Left lobe of liver (tissue), 2 donors: ENCODE data around the gene PAPSS2. TPM values are rescaled to one million over a fixed set of nuclear protein-coding genes. Genes with fewer than 3 reads are reported as not detected.
"Not testable (repeated sequence)": the region's sequence is repeated elsewhere in the genome, so short reads cannot be mapped to it uniquely, and the experiment has no call there.

Experiments
- ATAC-seq: fragments of 200-7000 bp; cut with Tn5 transposase; one replicate; pipeline ENCODE4 v1.9.1; 2020; ENCODE audit warnings: mild to moderate bottlenecking, moderate library complexity
- DNase-seq: peaks from one replicate; pipeline ENCODE4 v3.0.0-alpha.2; 2020; ENCODE audit warnings: low spot score
- total RNA-seq: library from RNA; stranded (reverse); gene quantifications from one replicate; pipeline ENCODE4 v1.2.1, GENCODE V29; 2021
- donor health status: DM: no; HTN: no; CAD: no; lungs with moderate emphysema.
- donor health status: DM: no; HTN: yes; CAD: no.

Gene PAPSS2
- total RNA-seq, 1 donor from 2014 or later = 120 TPM

GRCh38 chr10:87700031-87700796, 40.5 kb downstream of the PAPSS2 start:
- ATAC-seq (no peak), DNase-seq (no peak)

DNA sequence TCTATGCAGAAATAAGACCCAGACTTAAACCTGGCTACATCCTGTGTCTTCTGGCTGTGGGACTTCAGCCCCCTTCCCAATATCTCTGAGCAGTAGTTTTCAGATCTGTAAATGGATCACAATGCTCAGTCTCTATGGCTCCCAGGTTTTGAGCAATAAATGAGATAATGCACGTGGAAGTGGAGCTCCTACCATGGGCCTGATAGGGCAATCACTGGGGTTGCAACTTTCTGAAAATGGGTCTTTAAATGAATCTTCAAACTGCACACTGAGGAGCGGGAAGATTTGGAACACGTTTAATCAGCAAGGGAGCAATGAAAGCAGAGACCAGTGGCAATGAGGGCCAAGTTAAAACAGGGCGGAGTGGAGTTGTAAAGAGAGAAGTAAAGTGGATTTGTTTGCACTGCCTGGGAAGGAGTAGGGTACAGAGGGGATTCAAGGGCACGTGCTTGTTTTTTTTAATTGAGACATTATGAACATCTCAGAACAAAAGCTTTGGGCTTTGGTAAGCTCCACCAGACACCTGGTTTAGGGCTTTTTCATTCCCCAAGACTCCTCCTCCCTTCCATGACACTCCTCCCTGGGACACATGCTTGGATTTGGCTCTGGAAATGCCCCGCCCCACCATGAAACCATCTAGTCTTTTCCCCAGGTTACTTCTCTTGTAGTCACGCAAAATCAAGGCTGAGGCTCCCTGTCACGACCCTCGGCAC, 42.7 kb downstream of the PAPSS2 start:
- ATAC-seq = peak; percentile 63
- DNase-seq = no peak

- ATAC-seq = peak; percentile 86
- DNase-seq = peak; percentile 93
These were observed 43.3 kb downstream of the PAPSS2 start for GRCh38 chr10:87702973-87703294.

GRCh38 chr10:87703771-87704170, 44.1 kb downstream of the PAPSS2 start:
- ATAC-seq (peak; percentile 1), DNase-seq (no peak)

- DNase-seq = no peak
- no peak for ATAC-seq
These were observed 45.7 kb downstream of the PAPSS2 start for GRCh38 chr10:87705339-87705738.

DNA sequence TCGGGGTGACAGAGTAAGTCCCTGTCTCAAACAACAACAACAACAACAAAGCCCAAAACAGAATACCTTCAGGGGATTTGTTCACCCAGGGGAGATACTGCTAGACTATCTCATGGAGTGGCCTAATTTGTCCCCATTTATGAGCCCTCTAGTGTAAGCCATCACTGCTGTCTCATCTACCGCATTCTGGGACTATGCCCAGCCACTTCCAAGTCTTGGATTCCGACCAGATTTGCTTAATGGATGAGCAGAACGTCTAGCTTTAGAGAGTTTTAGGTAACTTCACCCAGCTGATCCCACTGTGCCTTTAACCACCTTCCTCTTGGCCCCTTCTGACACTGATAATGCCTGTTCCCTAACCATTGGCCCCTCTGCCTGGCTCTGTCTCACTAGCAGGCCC, 47.1 kb downstream of the PAPSS2 start:
- ATAC-seq = peak; percentile 26

GRCh38 chr10:87707254-87707653, 47.6 kb downstream of the PAPSS2 start:
- ATAC-seq = no peak
- no peak for DNase-seq

More for the DNA sequence above, 47.1 kb downstream of the PAPSS2 start:
- DNase-seq = peak; percentile 56

DNA sequence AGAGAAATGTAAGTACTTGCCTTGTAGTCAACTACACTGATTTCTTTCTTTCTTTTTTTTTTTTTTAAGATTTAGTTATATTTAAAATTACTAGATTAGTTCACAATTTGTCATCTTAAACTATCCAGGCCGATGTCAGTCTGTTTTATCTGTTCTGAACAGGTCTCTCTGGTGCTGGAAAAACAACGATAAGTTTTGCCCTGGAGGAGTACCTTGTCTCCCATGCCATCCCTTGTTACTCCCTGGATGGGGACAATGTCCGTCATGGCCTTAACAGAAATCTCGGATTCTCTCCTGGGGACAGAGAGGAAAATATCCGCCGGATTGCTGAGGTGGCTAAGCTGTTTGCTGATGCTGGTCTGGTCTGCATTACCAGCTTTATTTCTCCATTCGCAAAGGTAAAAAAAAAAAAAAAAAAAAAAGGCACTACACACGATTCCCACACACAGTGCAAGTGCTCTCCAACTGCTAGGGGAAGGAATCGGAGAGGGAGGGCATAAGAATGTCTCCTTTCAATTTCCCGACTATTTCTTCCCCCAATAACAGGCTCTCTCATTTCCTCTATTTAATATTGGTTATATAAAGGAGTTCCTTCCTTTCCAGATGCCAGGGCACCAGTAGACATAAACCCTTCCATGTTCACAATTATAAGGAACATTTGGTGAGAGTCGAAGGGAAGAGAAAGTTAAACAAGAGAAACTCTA, 53.4 kb downstream of the PAPSS2 start:
- DNase-seq (no peak), ATAC-seq (no peak)

DNA sequence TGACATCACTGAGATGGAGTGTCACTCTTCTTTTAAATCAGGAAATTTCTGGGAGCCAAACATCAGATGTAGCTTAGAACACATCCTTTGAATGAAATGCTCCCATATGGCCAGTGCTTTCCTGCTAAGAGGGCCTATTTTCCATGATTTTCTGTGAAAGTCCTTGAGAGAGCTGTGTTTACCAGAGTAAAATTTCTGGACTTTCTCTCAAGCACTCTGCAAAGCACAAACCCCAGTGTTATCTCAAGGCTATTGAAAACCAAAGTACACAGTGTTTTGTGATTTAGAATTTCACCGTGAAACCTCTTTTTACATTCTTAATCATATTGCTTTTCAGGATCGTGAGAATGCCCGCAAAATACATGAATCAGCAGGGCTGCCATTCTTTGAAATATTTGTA, 54.0 kb downstream of the PAPSS2 start:
- DNase-seq (no peak), ATAC-seq (no peak)

DNA sequence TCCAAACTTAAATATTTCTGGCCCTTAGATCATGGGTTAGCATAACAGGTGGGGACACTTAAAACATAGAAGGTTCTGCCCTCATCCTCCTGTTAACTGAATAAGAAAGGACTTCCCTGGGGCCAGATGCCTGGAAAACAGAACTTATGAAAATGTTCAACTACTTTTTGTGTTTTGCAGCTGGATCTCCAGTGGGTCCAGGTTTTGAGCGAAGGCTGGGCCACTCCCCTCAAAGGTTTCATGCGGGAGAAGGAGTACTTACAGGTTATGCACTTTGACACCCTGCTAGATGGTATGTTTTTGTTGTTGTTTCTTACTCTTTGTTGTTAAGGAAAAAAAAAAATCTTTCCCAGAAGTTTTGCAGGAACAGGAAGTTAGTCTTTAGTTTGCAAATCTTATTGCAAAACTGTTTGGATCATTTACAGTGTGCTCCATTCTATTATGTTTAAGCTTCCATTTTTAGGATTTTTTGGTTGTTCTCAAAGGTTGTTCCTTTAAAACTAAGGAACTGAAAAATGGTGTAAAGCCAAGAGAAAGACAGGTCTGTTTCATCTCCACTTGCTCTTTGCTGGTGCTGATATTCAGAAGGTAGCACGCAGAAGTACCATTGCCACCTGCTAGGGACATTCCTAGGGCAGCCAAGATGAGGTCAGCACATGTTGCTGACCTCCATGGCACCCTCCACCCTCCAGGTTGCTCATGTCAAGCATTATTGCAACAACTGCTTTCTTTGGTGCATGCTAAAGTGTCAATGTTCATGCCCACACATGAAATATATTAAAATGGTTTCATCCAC, 56.1 kb downstream of the PAPSS2 start:
- ATAC-seq = peak; percentile 56
- no peak for DNase-seq

GRCh38 chr10:87716348-87716670, 56.6 kb downstream of the PAPSS2 start:
- ATAC-seq = no peak
- DNase-seq = no peak

GRCh38 chr10:87720665-87721064, 61.0 kb downstream of the PAPSS2 start:
- DNase-seq (no peak), ATAC-seq (no peak)

DNA sequence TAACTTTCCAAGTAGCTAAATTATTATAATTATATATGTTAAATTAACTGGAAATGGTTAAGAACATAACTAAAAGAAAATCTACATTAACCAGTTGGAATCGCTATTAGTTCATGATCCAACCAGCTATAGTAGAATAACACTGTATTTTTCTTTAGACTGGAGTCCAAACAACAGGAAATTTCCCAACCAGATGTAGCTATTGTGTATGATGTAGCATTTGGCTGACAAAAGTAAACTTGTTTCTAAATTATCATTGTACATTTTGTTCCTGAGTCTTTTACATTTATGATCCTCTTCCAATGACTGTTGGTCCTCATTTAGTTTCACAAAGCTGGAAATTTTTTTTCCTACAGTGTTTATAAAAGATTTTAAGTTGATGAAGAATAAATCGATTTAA, 62.1 kb downstream of the PAPSS2 start:
- no peak for DNase-seq
- no peak for ATAC-seq

GRCh38 chr10:87722716-87723115, 63.0 kb downstream of the PAPSS2 start:
- no peak for ATAC-seq

GRCh38 chr10:87723500-87723899, 63.8 kb downstream of the PAPSS2 start:
- ATAC-seq (no peak), DNase-seq (no peak)

More at GRCh38 chr10:87722716-87723115, 63.0 kb downstream of the PAPSS2 start:
- no peak for DNase-seq

- no peak for DNase-seq
- no peak for ATAC-seq
These were observed 65.1 kb downstream of the PAPSS2 start for GRCh38 chr10:87724789-87725188.

GRCh38 chr10:87729940-87730339, 70.3 kb downstream of the PAPSS2 start:
- ATAC-seq (no peak), DNase-seq (no peak)

GRCh38 chr10:87733081-87733480, 73.4 kb downstream of the PAPSS2 start:
- DNase-seq (no peak), ATAC-seq (no peak)

DNA sequence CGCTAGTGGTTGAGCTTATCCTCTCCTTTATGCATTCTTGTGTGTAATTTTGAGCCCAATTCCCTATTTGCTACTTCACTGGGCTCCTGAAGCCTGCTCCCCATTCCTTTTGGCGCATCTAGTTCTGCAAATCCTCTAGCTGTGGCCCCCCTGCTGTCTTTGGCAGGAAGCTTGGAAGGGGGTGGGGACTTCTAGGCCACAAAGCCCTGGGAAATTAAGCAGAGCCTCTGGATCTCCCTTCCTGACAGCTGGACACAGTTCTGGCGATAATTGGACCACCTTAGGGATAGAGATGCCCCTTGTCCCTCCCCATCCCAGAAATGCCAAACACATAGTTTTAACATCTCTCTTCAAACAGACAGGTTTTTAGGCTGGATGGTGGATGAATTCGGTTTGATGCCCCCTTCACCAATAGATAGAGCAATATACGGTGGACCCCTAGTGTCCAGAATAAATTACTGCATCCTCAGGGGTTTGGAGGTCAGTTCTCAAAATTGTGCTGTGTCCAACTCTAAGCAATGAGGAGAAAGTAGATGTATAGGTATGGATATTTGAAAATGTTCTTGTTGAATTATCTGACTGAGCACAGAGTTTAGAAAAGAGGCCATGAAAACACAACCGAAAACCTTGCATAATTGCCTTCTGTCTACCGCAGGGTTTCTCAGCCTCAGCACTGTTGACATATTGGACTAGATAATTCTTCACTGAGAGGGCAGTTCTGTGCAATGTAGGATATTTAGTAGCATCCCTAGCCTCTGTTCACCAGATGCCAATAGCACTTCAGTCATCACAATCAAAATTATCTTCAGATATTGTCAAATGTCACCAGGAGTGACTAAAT, 75.5 kb downstream of the PAPSS2 start:
- ATAC-seq = peak; percentile 86
- no peak for DNase-seq

GRCh38 chr10:87738253-87738652, 78.6 kb downstream of the PAPSS2 start:
- DNase-seq = not testable (repeated sequence)
- ATAC-seq = peak; percentile 28
